A673 (cell line): ENCODE measurements around the gene THSD7B. TPM values are rescaled to one million over a fixed set of nuclear protein-coding genes. Genes with fewer than 3 reads are reported as not detected.

ENCODE experiments used
- BruUV-seq: library from RNA; stranded (reverse); fragments of 400-500 nt; replicated peaks from 2 replicates; lab custom pipeline; 2021; lab: Mats Ljungman, UMichigan
- CTCF ChIA-PET: fragments of 300-600 bp; sonication (Branson Sonifier 250); formaldehyde crosslinking; loops from one replicate; lab custom pipeline; 2022; ENCODE audit warnings: antibody characterized with exemption; lab: Charles Lee
- POLR2A ChIA-PET: fragments of 300-600 bp; sonication (Branson Sonifier 250); formaldehyde crosslinking; loops from one replicate; lab custom pipeline; 2022; ENCODE audit warnings: antibody characterized with exemption; ENCODE audit not compliant: low non-redundant PET; lab: Charles Lee
- DNase-seq: peaks from one replicate; pipeline ENCODE4 v3.0.0-alpha.2; 2015; ENCODE audit warnings: low spot score
- H3K27ac ChIP-seq: fragments of 200-600 bp; sonication (generic); 2 replicates; pipeline ENCODE4 v1.5.1; 2016; ENCODE audit warnings: mixed run types, low read depth, mild to moderate bottlenecking, mixed read lengths, antibody characterized with exemption, low read length; ENCODE audit not compliant: poor library complexity, severe bottlenecking
- H3K27me3 ChIP-seq: fragments of 200-600 bp; sonication (generic); replicated peaks from 2 replicates; pipeline ENCODE4 v1.6.1; 2017; ENCODE audit warnings: mixed run types, low read depth, mild to moderate bottlenecking, mixed read lengths, antibody characterized with exemption, low read length; ENCODE audit not compliant: insufficient read depth, poor library complexity
- H3K36me3 ChIP-seq: fragments of 200-600 bp; sonication (generic); 2 replicates; pipeline ENCODE4 v1.6.1; 2016; ENCODE audit warnings: mixed run types, mild to moderate bottlenecking, mixed read lengths, antibody characterized with exemption, low read length; ENCODE audit not compliant: insufficient read depth, poor library complexity, severe bottlenecking
- H3K4me1 ChIP-seq: fragments of 200-600 bp; sonication (generic); 2 replicates; pipeline ENCODE4 v1.6.1; 2017; ENCODE audit warnings: mixed run types, mild to moderate bottlenecking, mixed read lengths, antibody characterized with exemption, low read length; ENCODE audit not compliant: insufficient read depth, poor library complexity, severe bottlenecking
- H3K4me3 ChIP-seq: fragments of 200-600 bp; sonication (generic); 2 replicates; pipeline ENCODE4 v1.5.1; 2016; ENCODE audit warnings: low read depth, mixed run types, mild to moderate bottlenecking, mixed read lengths, low read length; ENCODE audit not compliant: poor library complexity, severe bottlenecking
- H3K9me3 ChIP-seq: fragments of 200-600 bp; sonication (generic); 2 replicates; pipeline ENCODE4 v1.6.1; 2016; ENCODE audit warnings: mixed run types, low read depth, mild to moderate bottlenecking, mixed read lengths, antibody characterized with exemption, low read length; ENCODE audit not compliant: poor library complexity, severe bottlenecking
- EZH2 ChIP-seq: fragments of 200-600 bp; sonication (generic); IDR thresholded peaks from 2 replicates; pipeline ENCODE4 v1.6.1; 2017; ENCODE audit warnings: borderline replicate concordance, low read depth, mild to moderate bottlenecking, mixed read lengths, antibody characterized with exemption, low read length; ENCODE audit not compliant: poor library complexity, severe bottlenecking
- intact Hi-C: fragments of 100-400 bp; cut with micrococcal nuclease; formaldehyde crosslinking; loops from one replicate; pipeline ENCODE4 v1.10.0; 2022; ENCODE audit not compliant: unreplicated experiment
- total RNA-seq: library from RNA; stranded (reverse); gene quantifications from 2 replicates; pipeline ENCODE4 v1.2.3, GENCODE V29; 2021
- TF ChIP-seq, protein P1 (sequence below): fragments of 300-800, 200-600 bp; sonication (generic); conservative IDR thresholded peaks from 2 replicates; pipeline ENCODE4 v1.5.1; 2017; ENCODE audit warnings: low read depth, mild to moderate bottlenecking, antibody characterized with exemption, low read length, moderate library complexity, mixed read lengths

THSD7B gene
- total RNA-seq, 1 experiment from 2014 or later: not detected

- BruUV-seq: no TSS peak
- H3K27ac ChIP-seq: no peak overlapping the region
- TF ChIP-seq EZH2: no peak
- DNase-seq: no peak
- no peaks in the 10 kb centered on the region for H3K36me3 ChIP-seq
- H3K4me1 ChIP-seq: no peaks in the 10 kb centered on the region
- CTCF ChIA-PET: no interaction called here
- POLR2A ChIA-PET: no interaction called here
- H3K27me3 ChIP-seq: no peaks in the 10 kb centered on the region
- intact Hi-C loops: no loop called here
- H3K9me3 ChIP-seq: no peaks in the 10 kb centered on the region
- H3K4me3 ChIP-seq: no peak overlapping the region
Measured at GRCh38 chr2:137194111-137194510, 428.8 kb downstream of the THSD7B start.

DNA sequence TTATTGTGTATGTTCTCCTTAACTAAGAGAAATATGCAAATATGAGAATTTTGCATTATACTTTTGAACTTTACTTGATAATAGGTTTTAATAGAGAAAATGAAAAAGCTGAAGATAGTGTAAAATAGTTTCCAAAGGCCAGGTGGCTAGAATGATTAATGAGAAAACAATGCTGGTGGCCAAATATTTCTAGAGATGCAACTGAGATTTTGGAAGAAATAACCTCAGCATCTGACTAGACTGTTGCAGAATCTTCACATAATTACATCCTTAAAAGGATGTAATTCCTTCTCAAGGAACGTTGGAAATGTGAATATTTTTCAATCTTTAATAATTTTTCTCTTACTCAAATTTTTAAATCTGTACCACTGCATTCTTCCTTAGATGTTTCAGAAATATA, 434.4 kb downstream of the THSD7B start:
- Histone ChIP-seq H3K27ac (no peak overlapping the region), H3K27me3 (no peaks in the 10 kb centered on the region), H3K4me1 (no peaks in the 10 kb centered on the region), H3K4me3 (no peak overlapping the region), H3K9me3 (no peaks in the 10 kb centered on the region), H3K36me3 (no peaks in the 10 kb centered on the region)
- DNase-seq: no peak
- intact Hi-C loops: no loop called here
- POLR2A ChIA-PET: no interaction called here
- BruUV-seq: no TSS peak
- CTCF ChIA-PET: no interaction called here
- no peak for TF ChIP-seq EZH2
- TF ChIP-seq, protein P1, sequence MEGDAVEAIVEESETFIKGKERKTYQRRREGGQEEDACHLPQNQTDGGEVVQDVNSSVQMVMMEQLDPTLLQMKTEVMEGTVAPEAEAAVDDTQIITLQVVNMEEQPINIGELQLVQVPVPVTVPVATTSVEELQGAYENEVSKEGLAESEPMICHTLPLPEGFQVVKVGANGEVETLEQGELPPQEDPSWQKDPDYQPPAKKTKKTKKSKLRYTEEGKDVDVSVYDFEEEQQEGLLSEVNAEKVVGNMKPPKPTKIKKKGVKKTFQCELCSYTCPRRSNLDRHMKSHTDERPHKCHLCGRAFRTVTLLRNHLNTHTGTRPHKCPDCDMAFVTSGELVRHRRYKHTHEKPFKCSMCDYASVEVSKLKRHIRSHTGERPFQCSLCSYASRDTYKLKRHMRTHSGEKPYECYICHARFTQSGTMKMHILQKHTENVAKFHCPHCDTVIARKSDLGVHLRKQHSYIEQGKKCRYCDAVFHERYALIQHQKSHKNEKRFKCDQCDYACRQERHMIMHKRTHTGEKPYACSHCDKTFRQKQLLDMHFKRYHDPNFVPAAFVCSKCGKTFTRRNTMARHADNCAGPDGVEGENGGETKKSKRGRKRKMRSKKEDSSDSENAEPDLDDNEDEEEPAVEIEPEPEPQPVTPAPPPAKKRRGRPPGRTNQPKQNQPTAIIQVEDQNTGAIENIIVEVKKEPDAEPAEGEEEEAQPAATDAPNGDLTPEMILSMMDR: no peak

GRCh38 chr2:137202318-137202717, 437.0 kb downstream of the THSD7B start:
- intact Hi-C loops: no loop called here
- Histone ChIP-seq H3K27ac (no peak overlapping the region), H3K9me3 (no peaks in the 10 kb centered on the region), H3K4me1 (no peaks in the 10 kb centered on the region), H3K4me3 (no peak overlapping the region), H3K27me3 (no peaks in the 10 kb centered on the region), H3K36me3 (no peaks in the 10 kb centered on the region)
- no peak for DNase-seq
- POLR2A ChIA-PET: no interaction called here
- CTCF ChIA-PET: no interaction called here
- TF ChIP-seq, protein P1: no peak
- TF ChIP-seq EZH2: no peak
- BruUV-seq: no TSS peak

DNA sequence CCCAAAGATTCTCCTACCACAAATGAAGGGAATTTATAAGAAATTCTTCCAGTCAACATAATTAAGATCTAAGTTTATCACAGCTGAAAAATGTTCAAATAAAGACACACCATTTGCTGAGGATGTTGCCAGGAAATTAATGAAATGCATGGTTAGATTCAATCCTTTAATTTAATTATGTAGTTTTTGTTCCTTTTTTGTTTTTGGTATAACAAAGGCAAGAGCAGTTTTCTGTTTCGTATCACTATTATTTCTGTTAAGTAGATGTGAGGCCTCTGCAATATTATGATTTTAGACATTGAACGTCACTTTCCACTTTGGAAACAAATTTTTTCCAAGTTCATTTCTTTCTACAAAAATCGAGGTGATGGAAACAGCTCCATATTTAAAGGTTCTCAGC, 440.0 kb downstream of the THSD7B start:
- ChIA-PET POLR2A (interaction anchor here (0.6 kb wide), 1 partner anchor 40 kb away, joined by 3 read pairs; no protein-coding TSS in a partner anchor), CTCF (no interaction called here)
- Histone ChIP-seq H3K27me3 (no peaks in the 10 kb centered on the region), H3K4me1 (no peaks in the 10 kb centered on the region), H3K27ac (no peak overlapping the region), H3K9me3 (no peaks in the 10 kb centered on the region), H3K36me3 (no peaks in the 10 kb centered on the region), H3K4me3 (no peak overlapping the region)
- no TSS peak for BruUV-seq
- no peak for DNase-seq
- no peak for TF ChIP-seq EZH2
- TF ChIP-seq, protein P1: no peak
- intact Hi-C loops: no loop called here
